H9 (cell line): ENCODE measurements around the gene RASSF7. TPM values are rescaled to one million over a fixed set of nuclear protein-coding genes. Genes with fewer than 3 reads are reported as not detected.

Experiments used
- DNase-seq: peaks from one replicate; pipeline ENCODE4 v3.0.0-alpha.2; 2017
- H2AFZ ChIP-seq: one replicate; pipeline ENCODE4 v1.6.1; 2013; ENCODE audit warnings: mild to moderate bottlenecking, low read length, control low read depth, moderate library complexity
- H2AK5ac ChIP-seq: 2 replicates; pipeline ENCODE4 v1.6.1; 2013; ENCODE audit warnings: low read length, control low read depth, mixed read lengths; ENCODE audit not compliant: insufficient read length
- H2BK120ac ChIP-seq: one replicate; pipeline ENCODE4 v1.6.1; 2013; ENCODE audit warnings: low read depth, mild to moderate bottlenecking, low read length, control low read depth, inconsistent platforms; ENCODE audit not compliant: poor library complexity, severe bottlenecking
- H2BK12ac ChIP-seq: 2 replicates; pipeline ENCODE4 v1.6.1; 2013; ENCODE audit warnings: low read length, control low read depth, mixed read lengths, low read depth; ENCODE audit not compliant: insufficient read length
- H2BK15ac ChIP-seq: 2 replicates; pipeline ENCODE4 v1.6.1; 2013; ENCODE audit warnings: low read depth, low read length, control low read depth
- H2BK20ac ChIP-seq: one replicate; pipeline ENCODE4 v1.6.1; 2013; ENCODE audit warnings: low read depth, mild to moderate bottlenecking, low read length, control low read depth, inconsistent platforms; ENCODE audit not compliant: poor library complexity, severe bottlenecking
- H2BK5ac ChIP-seq: 2 replicates; pipeline ENCODE4 v1.6.1; 2013; ENCODE audit warnings: low read length, control low read depth, mixed read lengths; ENCODE audit not compliant: insufficient read length
- H3K14ac ChIP-seq: 2 replicates; pipeline ENCODE4 v1.6.1; 2013; ENCODE audit warnings: low read length, control low read depth; ENCODE audit not compliant: insufficient read depth
- H3K18ac ChIP-seq: 2 replicates; pipeline ENCODE4 v1.6.1; 2013; ENCODE audit warnings: low read depth, mild to moderate bottlenecking, mixed read lengths, low read length, control low read depth; ENCODE audit not compliant: insufficient read length
- H3K23ac ChIP-seq: 2 replicates; pipeline ENCODE4 v1.6.1; 2013; ENCODE audit warnings: low read length, control low read depth, mixed read lengths, low read depth; ENCODE audit not compliant: insufficient read length
- H3K23me2 ChIP-seq: 2 replicates; pipeline ENCODE4 v1.6.1; 2013; ENCODE audit warnings: low read depth, mild to moderate bottlenecking, mixed read lengths, low read length, control low read depth; ENCODE audit not compliant: insufficient read length, poor library complexity, severe bottlenecking
- H3K27ac ChIP-seq: 2 replicates; pipeline ENCODE4 v1.5.1; 2013; ENCODE audit warnings: low read length, control low read depth, mixed read lengths, low read depth; ENCODE audit not compliant: insufficient read length
- H3K27me3 ChIP-seq: 2 replicates; pipeline ENCODE4 v1.6.1; 2013; ENCODE audit warnings: low read length, control low read depth, inconsistent platforms; ENCODE audit not compliant: insufficient read depth
- H3K4ac ChIP-seq: 2 replicates; pipeline ENCODE4 v1.6.1; 2013; ENCODE audit warnings: low read depth, mild to moderate bottlenecking, control low read depth, inconsistent platforms, low read length, moderate library complexity
- H3K4me1 ChIP-seq: 2 replicates; pipeline ENCODE4 v1.6.1; 2013; ENCODE audit warnings: low read length, control low read depth, inconsistent platforms; ENCODE audit not compliant: insufficient read depth
- H3K4me2 ChIP-seq: 2 replicates; pipeline ENCODE4 v1.6.1; 2013; ENCODE audit warnings: low read length, control low read depth, mixed read lengths; ENCODE audit not compliant: insufficient read length, insufficient read depth
- H3K56ac ChIP-seq: 2 replicates; pipeline ENCODE4 v1.6.1; 2013; ENCODE audit warnings: low read depth, mild to moderate bottlenecking, mixed read lengths, low read length, control low read depth; ENCODE audit not compliant: insufficient read length
- H3K79me1 ChIP-seq: 2 replicates; pipeline ENCODE4 v1.6.1; 2013; ENCODE audit warnings: low read depth, mild to moderate bottlenecking, moderate library complexity, low read length, control low read depth, inconsistent platforms; ENCODE audit not compliant: insufficient read depth, poor library complexity, severe bottlenecking
- H3K79me2 ChIP-seq: 2 replicates; pipeline ENCODE4 v1.6.1; 2013; ENCODE audit warnings: low read length, control low read depth, inconsistent platforms; ENCODE audit not compliant: insufficient read depth
- H3K9ac ChIP-seq: 2 replicates; pipeline ENCODE4 v1.6.1; 2013; ENCODE audit warnings: low read length, control low read depth, mixed read lengths; ENCODE audit not compliant: insufficient read length; ENCODE audit errors: extremely low read depth
- H3K9me3 ChIP-seq: one replicate; pipeline ENCODE4 v1.6.1; 2013; ENCODE audit warnings: low read depth, low read length, inconsistent platforms; ENCODE audit not compliant: control insufficient read depth
- H3T11ph ChIP-seq: one replicate; pipeline ENCODE4 v1.6.1; 2013; ENCODE audit warnings: mild to moderate bottlenecking, low read length, control low read depth, inconsistent platforms
- H4K20me1 ChIP-seq: one replicate; pipeline ENCODE4 v1.6.1; 2013; ENCODE audit not compliant: control insufficient read depth, insufficient read length, insufficient read depth
- H4K5ac ChIP-seq: 2 replicates; pipeline ENCODE4 v1.6.1; 2013; ENCODE audit warnings: low read depth, mild to moderate bottlenecking, mixed read lengths, low read length, control low read depth; ENCODE audit not compliant: insufficient read length
- H4K8ac ChIP-seq: replicated peaks from 2 replicates; pipeline ENCODE4 v1.6.1; 2013; ENCODE audit warnings: low read length, control low read depth, mixed read lengths, low read depth; ENCODE audit not compliant: insufficient read length
- H4K91ac ChIP-seq: 2 replicates; pipeline ENCODE4 v1.6.1; 2013; ENCODE audit warnings: low read depth, mild to moderate bottlenecking, moderate library complexity, mixed read lengths, low read length, control low read depth; ENCODE audit not compliant: insufficient read length
- H3K27ac Mint-ChIP-seq, 3 experiments: 2 replicates in 2 of 3; 3 replicates in 1 of 3; pipeline ENCODE4 v1.8.0; 2020 to 2021; ENCODE audit warnings: mixed read lengths in 3 of 3, mild to moderate bottlenecking in 1 of 3, moderate library complexity in 1 of 3
- H3K27me3 Mint-ChIP-seq: 2 replicates; pipeline ENCODE4 v1.8.0; 2021; ENCODE audit warnings: low read depth, mild to moderate bottlenecking, moderate library complexity, mixed read lengths
- H3K36me3 Mint-ChIP-seq, 3 experiments: 2 replicates in 2 of 3; 3 replicates in 1 of 3; pipeline ENCODE4 v1.8.0; 2020 to 2021; ENCODE audit warnings: low read depth in 3 of 3, mixed read lengths in 3 of 3; ENCODE audit not compliant: insufficient read depth in 1 of 3
- H3K4me1 Mint-ChIP-seq, 2 experiments: 2 replicates each; pipeline ENCODE4 v1.8.0; 2020; ENCODE audit warnings: mixed read lengths in 2 of 2
- H3K4me3 Mint-ChIP-seq, 2 experiments: 2 replicates in 1 of 2; 3 replicates in 1 of 2; pipeline ENCODE4 v1.8.0; 2020 to 2021; ENCODE audit warnings: mild to moderate bottlenecking in 2 of 2, mixed read lengths in 2 of 2, moderate library complexity in 1 of 2
- H3K9me3 Mint-ChIP-seq, 2 experiments: 2 replicates in 1 of 2; 3 replicates in 1 of 2; pipeline ENCODE4 v1.8.0; 2020; ENCODE audit warnings: mild to moderate bottlenecking in 2 of 2, mixed read lengths in 2 of 2, moderate library complexity in 1 of 2
- WGBS: extraction: QIAGEN DNeasy Blood & Tissue Kit; methylation state at CpG from one replicate; pipeline ENCODE4 v1.1.7; 2013; ENCODE audit warnings: missing lambda C conversion rate, low lambda C conversion rate, mixed read lengths; ENCODE audit not compliant: insufficient read length; ENCODE audit errors: extremely low coverage; 5-methylcytosine and 5-hydroxymethylcytosine counted together
- total RNA-seq: library from RNA; stranded (reverse); gene quantifications from 2 replicates; pipeline ENCODE4 v1.2.1, GENCODE V29; 2021
- TF ChIP-seq, protein P1 (sequence below): fragments of 200-600 bp; sonication (generic); conservative IDR thresholded peaks from 3 replicates; pipeline ENCODE4 v1.8.0; 2021; ENCODE audit warnings: antibody characterized with exemption, mild to moderate bottlenecking

The RASSF7 gene
- total RNA-seq, 1 experiment from 2014 or later: 26.3 TPM

DNA sequence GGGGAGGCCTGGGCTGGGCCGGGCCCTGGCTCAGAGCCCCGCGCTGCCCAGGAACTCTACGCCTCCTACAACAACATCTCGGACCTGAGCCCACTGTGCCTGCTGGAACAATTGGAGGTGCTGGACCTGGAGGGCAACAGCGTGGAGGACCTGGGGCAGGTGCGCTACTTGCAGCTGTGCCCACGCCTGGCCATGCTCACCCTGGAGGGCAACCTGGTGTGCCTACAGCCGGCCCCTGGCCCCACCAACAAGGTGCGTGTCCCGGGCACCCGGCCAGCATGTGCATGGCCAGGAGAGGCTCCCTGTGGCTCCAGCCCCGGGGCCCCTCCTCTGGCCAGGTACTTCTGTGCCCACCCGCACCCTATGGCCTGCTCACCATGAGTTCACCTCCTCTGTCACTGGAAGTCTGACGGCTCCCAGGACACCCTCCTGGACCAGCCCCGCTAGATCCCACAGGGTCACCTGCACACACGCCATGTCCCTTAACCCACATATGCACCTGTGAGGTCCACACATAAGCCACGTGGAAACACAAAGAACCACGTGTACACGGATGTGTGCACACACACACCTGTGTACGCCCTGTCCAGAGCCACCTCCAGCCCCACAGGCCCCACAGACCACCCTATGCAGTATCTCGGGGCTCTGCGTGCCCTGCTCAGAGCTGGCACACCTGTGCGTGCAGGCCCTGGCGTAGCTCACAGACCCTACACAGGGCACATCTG lies 10.6 kb upstream of the RASSF7 start:
- no peaks in the 10 kb centered on the region; a peak in 1 of 5 replicates for H3K9me3 Mint-ChIP-seq
- Histone ChIP-seq H2AFZ (no peak overlapping the region), H3K27me3 (no peaks in the 10 kb centered on the region), H2BK15ac (no peak overlapping the region), H3K4me2 (no peak overlapping the region), H3T11ph (no peak overlapping the region), H3K14ac (no peak overlapping the region; the same call in 1 of the 2 replicates), H4K20me1 (no peaks in the 10 kb centered on the region), H3K4me1 (no peaks in the 10 kb centered on the region), H3K9me3 (no peaks in the 10 kb centered on the region), H3K9ac (no peak overlapping the region), H3K79me1 (no peaks in the 10 kb centered on the region), H4K5ac (no peak overlapping the region), H3K23me2 (no peaks in the 10 kb centered on the region), H2BK5ac (no peak overlapping the region), H3K4ac (no peak overlapping the region), H3K56ac (no peak overlapping the region), H2AK5ac (no peak overlapping the region), H3K23ac (no peak overlapping the region), H2BK12ac (no peak overlapping the region), H2BK120ac (no peak overlapping the region), H4K91ac (no peak overlapping the region), H3K18ac (no peak overlapping the region), H4K8ac (no peak overlapping the region), H3K27ac (no peak overlapping the region), H3K79me2 (no peaks in the 10 kb centered on the region), H2BK20ac (no peak overlapping the region)
- H3K36me3 Mint-ChIP-seq: no peaks in the 10 kb centered on the region
- TF ChIP-seq, protein P1, sequence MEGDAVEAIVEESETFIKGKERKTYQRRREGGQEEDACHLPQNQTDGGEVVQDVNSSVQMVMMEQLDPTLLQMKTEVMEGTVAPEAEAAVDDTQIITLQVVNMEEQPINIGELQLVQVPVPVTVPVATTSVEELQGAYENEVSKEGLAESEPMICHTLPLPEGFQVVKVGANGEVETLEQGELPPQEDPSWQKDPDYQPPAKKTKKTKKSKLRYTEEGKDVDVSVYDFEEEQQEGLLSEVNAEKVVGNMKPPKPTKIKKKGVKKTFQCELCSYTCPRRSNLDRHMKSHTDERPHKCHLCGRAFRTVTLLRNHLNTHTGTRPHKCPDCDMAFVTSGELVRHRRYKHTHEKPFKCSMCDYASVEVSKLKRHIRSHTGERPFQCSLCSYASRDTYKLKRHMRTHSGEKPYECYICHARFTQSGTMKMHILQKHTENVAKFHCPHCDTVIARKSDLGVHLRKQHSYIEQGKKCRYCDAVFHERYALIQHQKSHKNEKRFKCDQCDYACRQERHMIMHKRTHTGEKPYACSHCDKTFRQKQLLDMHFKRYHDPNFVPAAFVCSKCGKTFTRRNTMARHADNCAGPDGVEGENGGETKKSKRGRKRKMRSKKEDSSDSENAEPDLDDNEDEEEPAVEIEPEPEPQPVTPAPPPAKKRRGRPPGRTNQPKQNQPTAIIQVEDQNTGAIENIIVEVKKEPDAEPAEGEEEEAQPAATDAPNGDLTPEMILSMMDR: no peak
- peak overlapping the region in 1 of 3 experiments; percentile 75; a peak in 1 of 7 replicates for H3K27ac Mint-ChIP-seq
- H3K4me1 Mint-ChIP-seq: no peaks in the 10 kb centered on the region
- H3K27me3 Mint-ChIP-seq: peaks cover 7% of the 10 kb centered on the region
- H3K4me3 Mint-ChIP-seq: no peak overlapping the region
- DNase-seq: no peak
- no CpG with 5 or more reads among the region's 25 CpGs for WGBS
